Stomach (tissue), 19 donors: ENCODE measurements around the gene DDI2. TPM values are rescaled to one million over a fixed set of nuclear protein-coding genes. Genes with fewer than 3 reads are reported as not detected.

Experiments used
- DNase-seq, 2 donors: peaks; one replicate each; pipeline versions ENCODE4 v3.0.0 to v3.0.0-alpha.2; 2013 to 2019
- H3K27ac ChIP-seq, 5 donors: fragments of 200-600 bp in 4 of 5; sonication (generic) in 4 of 5; one replicate each; pipeline ENCODE4 v1.5.1; 2013 to 2019; ENCODE audit warnings: mild to moderate bottlenecking in 1 of 5, moderate library complexity in 1 of 5
- H3K27me3 ChIP-seq, 3 donors: fragments of 200-600 bp; sonication (generic); one replicate each; pipeline ENCODE4 v1.5.1; 2017 to 2019; ENCODE audit warnings: mixed run types in 1 of 3
- H3K36me3 ChIP-seq, 4 donors: fragments of 200-600 bp; sonication (generic); 1 replicate in 3 of 4; 2 replicates in 1 of 4; pipeline ENCODE4 v1.5.1; 2016 to 2019
- H3K4me1 ChIP-seq, 4 donors: fragments of 200-600 bp; sonication (generic); one replicate each; pipeline ENCODE4 v1.5.1; 2016 to 2019
- H3K4me3 ChIP-seq, 4 donors: fragments of 200-600 bp; sonication (generic) in 3 of 4; one replicate each; pipeline ENCODE4 v1.5.1; 2016 to 2019; ENCODE audit warnings: mild to moderate bottlenecking in 1 of 4
- H3K9me3 ChIP-seq, 4 donors: fragments of 200-600 bp; sonication (generic); one replicate each; pipeline ENCODE4 v1.5.1; 2016 to 2019
- EP300 ChIP-seq: sonication (generic); formaldehyde crosslinking; IDR thresholded peaks from one replicate; pipeline ENCODE4 v1.6.1; 2017; ENCODE audit warnings: antibody characterized with exemption
- POLR2A ChIP-seq, 4 donors: fragments of 450-650 bp; IDR thresholded peaks; one replicate each; pipeline ENCODE4 v1.6.1; 2016; ENCODE audit warnings: antibody characterized with exemption in 4 of 4, control low read depth in 2 of 4, mild to moderate bottlenecking in 1 of 4, moderate library complexity in 1 of 4
- POLR2AphosphoS5 ChIP-seq, 3 donors: sonication (generic); formaldehyde crosslinking; IDR thresholded peaks; one replicate each; pipeline ENCODE4 v1.6.1; 2016; ENCODE audit warnings: antibody characterized with exemption in 3 of 3
- WGBS, 5 donors: extraction: QIAGEN DNeasy Blood & Tissue Kit in 3 of 5; methylation state at CpG; one replicate each; pipeline versions ENCODE4 v1.1.5 to v1.1.7; 2013 to 2018; 5-methylcytosine and 5-hydroxymethylcytosine counted together
- intact Hi-C: fragments of 100-400 bp; cut with DNase I; formaldehyde crosslinking; loops from one replicate; pipeline ENCODE4 v1.15.1; 2023; ENCODE audit warnings: low total_unique reads
- long read RNA-seq, 10 donors: transcript quantifications; one replicate each; lab custom pipeline, GENCODE V29; 2026
- polyA plus RNA-seq, 3 donors: library from polyadenylated mRNA; stranded (reverse); fragments of 200-250 nt; gene quantifications; one replicate each; pipeline ENCODE4 v1.2.3, GENCODE V29; 2013
- total RNA-seq, 5 donors: library from RNA; depleted of rRNA; stranded (reverse); fragments of >200 nt; gene quantifications; one replicate each; pipeline versions ENCODE4 v1.1.0 to v1.2.3, GENCODE V29; 2014 to 2016
- TF ChIP-seq, protein P1 (sequence below), 7 experiments: fragments of 450-650 bp in 4 of 7; fragments of 200-600 bp in 3 of 7; sonication (generic) in 3 of 7; IDR thresholded peaks; one replicate each; pipeline ENCODE4 v1.5.1; 2016 to 2019; ENCODE audit warnings: antibody characterized with exemption in 7 of 7, control low read depth in 2 of 7, mild to moderate bottlenecking in 1 of 7
- donor health status: healthy with polysubstance abuse.
- donor health status: Bipolar disorder and iron deficiency.
- donor health status: healthy.

DDI2 gene
- total RNA-seq (100 to 1,000 TPM in 1 of 5 donors, 10 to 100 TPM in 4; 12.7 to 261 (median 42.8) TPM), polyA plus RNA-seq (1 to 10 TPM; 3.1 to 5.0 (median 4.1) TPM)
- long read RNA-seq, donor 1, full-length matches to known transcripts: 1 of 1 reads
- long read RNA-seq, donor 1, partial matches to known transcripts: 0 of 1 reads
- long read RNA-seq, donor 1, other reads (novel, unspliced or antisense): 0 of 1 reads
- long read RNA-seq, donor 2, full-length matches to known transcripts: 1 of 1 reads
- long read RNA-seq, donor 2, partial matches to known transcripts: 0 of 1 reads
- long read RNA-seq, donor 2, other reads (novel, unspliced or antisense): 0 of 1 reads
- long read RNA-seq, donor 3, full-length matches to known transcripts: 1 of 1 reads
- long read RNA-seq, donor 3, partial matches to known transcripts: 0 of 1 reads
- long read RNA-seq, donor 3, other reads (novel, unspliced or antisense): 0 of 1 reads
- long read RNA-seq, donor 4: 0 reads
- long read RNA-seq, donor 5, full-length matches to known transcripts: 5 of 5 reads
- long read RNA-seq, donor 5, partial matches to known transcripts: 0 of 5 reads
- long read RNA-seq, donor 5, other reads (novel, unspliced or antisense): 0 of 5 reads
- long read RNA-seq, donor 6: 0 reads
- long read RNA-seq, donor 7, full-length matches to known transcripts: 5 of 5 reads
- long read RNA-seq, donor 7, partial matches to known transcripts: 0 of 5 reads
- long read RNA-seq, donor 7, other reads (novel, unspliced or antisense): 0 of 5 reads
- long read RNA-seq, donor 8, full-length matches to known transcripts: 1 of 1 reads
- long read RNA-seq, donor 8, partial matches to known transcripts: 0 of 1 reads
- long read RNA-seq, donor 8, other reads (novel, unspliced or antisense): 0 of 1 reads
- long read RNA-seq, donor 9, partial matches to known transcripts: 0 of 2 reads
- long read RNA-seq, donor 9, other reads (novel, unspliced or antisense): 0 of 2 reads
- long read RNA-seq, donor 10, full-length matches to known transcripts: 1 of 1 reads
- long read RNA-seq, donor 10, partial matches to known transcripts: 0 of 1 reads
- long read RNA-seq, donor 10, other reads (novel, unspliced or antisense): 0 of 1 reads

DNA sequence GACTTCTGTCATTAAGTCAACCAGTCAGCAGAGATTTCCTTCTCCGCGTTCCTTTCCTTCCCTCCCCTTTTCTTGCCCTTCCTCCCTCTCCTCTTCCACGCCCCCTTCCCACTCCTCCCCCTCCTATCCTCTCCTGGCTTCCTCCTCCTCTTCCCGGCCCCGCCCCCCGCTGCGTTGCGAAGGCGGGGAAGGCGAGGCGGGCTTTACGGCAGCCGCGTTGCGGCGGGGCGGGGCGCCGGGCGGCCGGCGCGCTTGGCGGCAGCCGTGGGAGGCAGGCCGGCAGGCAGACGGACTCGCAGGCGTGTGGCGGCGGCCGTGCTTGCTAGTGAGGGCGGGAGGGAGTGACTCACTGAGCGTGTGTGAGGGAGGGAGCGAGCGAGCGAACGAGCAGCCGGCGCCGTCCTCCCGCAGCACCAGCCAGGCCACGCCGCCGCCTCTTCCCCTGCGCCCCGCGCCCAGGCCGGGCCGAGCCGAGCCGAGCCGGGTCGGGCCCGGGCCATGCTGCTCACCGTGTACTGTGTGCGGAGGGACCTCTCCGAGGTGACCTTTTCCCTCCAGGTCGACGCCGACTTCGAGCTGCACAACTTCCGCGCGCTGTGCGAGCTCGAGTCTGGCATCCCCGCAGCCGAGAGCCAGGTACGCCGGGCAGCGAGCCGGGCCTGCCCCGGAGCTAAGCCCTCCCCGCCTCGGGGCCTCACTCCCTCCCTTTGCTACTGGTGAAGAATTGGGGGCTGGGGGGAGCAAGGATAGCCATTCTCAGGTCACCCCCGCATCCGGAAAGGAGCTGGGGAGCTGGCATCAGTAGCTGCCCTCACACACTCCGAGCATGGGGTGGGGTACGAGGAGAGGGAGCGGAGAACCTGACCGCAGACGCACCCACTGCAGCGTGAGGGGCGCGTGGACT is at the start of gene DDI2:
Gene DDI2, plus strand, starts transcription at position 286 of the 904 bp plus-strand sequence. Its CDS starts 213 bp downstream, at position 499.
- H3K9me3 ChIP-seq: no peaks in the 10 kb centered on the region
- peak within 1 kb of the TSS; percentile 97 to 100 (median 98) for H3K27ac ChIP-seq
- no peaks in the 10 kb centered on the region for H3K36me3 ChIP-seq
- intact Hi-C loops: no loop called here
- 0% methylated on average over 55 to 86 of the region's 86 CpGs for WGBS, 5 donors
- DNase-seq: peak; percentile 97 to 99
- TF ChIP-seq, protein P1, sequence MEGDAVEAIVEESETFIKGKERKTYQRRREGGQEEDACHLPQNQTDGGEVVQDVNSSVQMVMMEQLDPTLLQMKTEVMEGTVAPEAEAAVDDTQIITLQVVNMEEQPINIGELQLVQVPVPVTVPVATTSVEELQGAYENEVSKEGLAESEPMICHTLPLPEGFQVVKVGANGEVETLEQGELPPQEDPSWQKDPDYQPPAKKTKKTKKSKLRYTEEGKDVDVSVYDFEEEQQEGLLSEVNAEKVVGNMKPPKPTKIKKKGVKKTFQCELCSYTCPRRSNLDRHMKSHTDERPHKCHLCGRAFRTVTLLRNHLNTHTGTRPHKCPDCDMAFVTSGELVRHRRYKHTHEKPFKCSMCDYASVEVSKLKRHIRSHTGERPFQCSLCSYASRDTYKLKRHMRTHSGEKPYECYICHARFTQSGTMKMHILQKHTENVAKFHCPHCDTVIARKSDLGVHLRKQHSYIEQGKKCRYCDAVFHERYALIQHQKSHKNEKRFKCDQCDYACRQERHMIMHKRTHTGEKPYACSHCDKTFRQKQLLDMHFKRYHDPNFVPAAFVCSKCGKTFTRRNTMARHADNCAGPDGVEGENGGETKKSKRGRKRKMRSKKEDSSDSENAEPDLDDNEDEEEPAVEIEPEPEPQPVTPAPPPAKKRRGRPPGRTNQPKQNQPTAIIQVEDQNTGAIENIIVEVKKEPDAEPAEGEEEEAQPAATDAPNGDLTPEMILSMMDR (IDR thresholded peaks at IDR 0.05): no peak
- TF ChIP-seq EP300: no peak
- peak; percentile 56 to 97 (median 91) for TF ChIP-seq POLR2AphosphoS5 (IDR thresholded peaks at IDR 0.05)
- TF ChIP-seq POLR2A (IDR thresholded peaks at IDR 0.05): peak in 1 of 4 donors; percentile 37
- H3K4me3 ChIP-seq: peak within 1 kb of the TSS; percentile 85 to 95 (median 90)
- peaks cover 41 to 62% (median 51%) of the 10 kb centered on the region in 4 donors for H3K4me1 ChIP-seq
- no peaks in the 10 kb centered on the region for H3K27me3 ChIP-seq

DNA sequence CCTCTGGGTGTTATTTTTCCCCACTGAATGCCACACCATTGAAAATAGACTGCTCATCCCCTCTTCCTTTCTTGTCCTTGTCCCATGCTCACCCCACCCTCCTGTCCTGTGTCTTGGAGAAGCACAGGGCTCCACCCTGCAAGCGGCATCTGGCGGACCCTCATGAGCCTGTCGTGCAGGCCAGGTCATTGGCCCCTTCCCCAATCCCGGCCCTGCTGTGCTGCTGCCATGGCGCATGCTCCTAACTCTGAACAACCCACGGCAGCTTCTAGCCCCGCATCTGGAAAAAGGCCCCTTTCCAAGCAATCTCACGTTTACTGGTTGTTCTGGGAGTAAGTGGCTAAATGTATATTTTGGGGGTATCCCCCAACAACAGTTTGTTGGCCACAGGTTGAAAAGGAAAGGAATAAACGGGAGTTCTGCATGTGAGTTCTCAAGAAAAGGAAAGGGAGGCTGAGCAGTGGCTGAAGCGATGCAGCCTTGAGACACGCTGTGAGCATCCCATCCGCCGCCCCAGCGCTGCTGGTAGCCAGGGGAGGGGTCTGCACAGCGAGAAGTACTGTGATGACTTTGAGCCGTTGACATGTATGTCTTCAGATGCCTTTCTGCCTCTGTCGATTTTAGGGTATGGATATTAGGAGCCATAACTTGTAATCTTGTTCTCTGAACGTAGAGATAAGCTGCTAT is 48.7 kb upstream of the DDI2 start:
- no peaks in the 10 kb centered on the region for H3K27me3 ChIP-seq
- no peaks in the 10 kb centered on the region for H3K4me1 ChIP-seq
- H3K4me3 ChIP-seq: no peak overlapping the region
- no peak for DNase-seq
- H3K36me3 ChIP-seq: peaks cover 49 to 84% (median 78%) of the 10 kb centered on the region in 4 donors
- 88 to 93% (median 91%) methylated on average over 18 of the region's 18 CpGs for WGBS, 5 donors
- no peak overlapping the region for H3K27ac ChIP-seq
- intact Hi-C loops: no loop called here
- no peaks in the 10 kb centered on the region for H3K9me3 ChIP-seq
- TF ChIP-seq POLR2A (IDR thresholded peaks at IDR 0.05): no peak

DNA sequence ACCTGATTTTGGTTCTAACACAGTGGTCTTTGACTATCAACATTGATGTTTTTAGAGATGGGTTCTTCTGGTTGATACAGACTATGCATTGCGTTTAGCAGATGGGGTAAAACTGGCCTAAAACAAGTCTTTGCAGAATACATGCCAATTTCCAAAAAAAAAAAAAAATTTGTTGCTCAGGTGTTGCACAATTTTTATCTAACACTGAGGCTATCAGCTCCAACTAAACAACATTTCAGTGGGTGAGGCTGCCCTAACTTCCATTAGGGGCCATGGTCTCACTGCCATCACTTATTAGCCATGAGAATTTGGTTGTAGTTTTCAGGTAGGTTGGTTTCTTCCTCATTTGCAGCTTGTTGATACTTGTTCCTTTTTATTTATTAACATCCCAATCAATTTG is 46.4 kb upstream of the DDI2 start:
- intact Hi-C loops: no loop called here
- H3K36me3 ChIP-seq: peaks cover 28 to 73% (median 66%) of the 10 kb centered on the region in 4 donors
- WGBS, 5 donors: 82 to 97% (median 95%) methylated on average over 1 of the region's 1 CpG

More for the DNA sequence above, 46.4 kb upstream of the DDI2 start:
- no peak for DNase-seq
- TF ChIP-seq POLR2AphosphoS5 (IDR thresholded peaks at IDR 0.05): no peak
- TF ChIP-seq EP300: no peak
- no peak for TF ChIP-seq POLR2A (IDR thresholded peaks at IDR 0.05)
- TF ChIP-seq, protein P1 (IDR thresholded peaks at IDR 0.05): no peak
- H3K4me3 ChIP-seq: no peak overlapping the region
- H3K4me1 ChIP-seq: no peaks in the 10 kb centered on the region
- no peaks in the 10 kb centered on the region for H3K9me3 ChIP-seq
- H3K27ac ChIP-seq: no peak overlapping the region
- H3K27me3 ChIP-seq: no peaks in the 10 kb centered on the region
